AG08395 (cell line): ENCODE measurements around the gene CCDC12.

Source experiments
- DNase-seq: peaks from one replicate; pipeline ENCODE4 v3.0.0; 2012; ENCODE audit warnings: mixed read lengths, low spot score

Gene CCDC12

DNA sequence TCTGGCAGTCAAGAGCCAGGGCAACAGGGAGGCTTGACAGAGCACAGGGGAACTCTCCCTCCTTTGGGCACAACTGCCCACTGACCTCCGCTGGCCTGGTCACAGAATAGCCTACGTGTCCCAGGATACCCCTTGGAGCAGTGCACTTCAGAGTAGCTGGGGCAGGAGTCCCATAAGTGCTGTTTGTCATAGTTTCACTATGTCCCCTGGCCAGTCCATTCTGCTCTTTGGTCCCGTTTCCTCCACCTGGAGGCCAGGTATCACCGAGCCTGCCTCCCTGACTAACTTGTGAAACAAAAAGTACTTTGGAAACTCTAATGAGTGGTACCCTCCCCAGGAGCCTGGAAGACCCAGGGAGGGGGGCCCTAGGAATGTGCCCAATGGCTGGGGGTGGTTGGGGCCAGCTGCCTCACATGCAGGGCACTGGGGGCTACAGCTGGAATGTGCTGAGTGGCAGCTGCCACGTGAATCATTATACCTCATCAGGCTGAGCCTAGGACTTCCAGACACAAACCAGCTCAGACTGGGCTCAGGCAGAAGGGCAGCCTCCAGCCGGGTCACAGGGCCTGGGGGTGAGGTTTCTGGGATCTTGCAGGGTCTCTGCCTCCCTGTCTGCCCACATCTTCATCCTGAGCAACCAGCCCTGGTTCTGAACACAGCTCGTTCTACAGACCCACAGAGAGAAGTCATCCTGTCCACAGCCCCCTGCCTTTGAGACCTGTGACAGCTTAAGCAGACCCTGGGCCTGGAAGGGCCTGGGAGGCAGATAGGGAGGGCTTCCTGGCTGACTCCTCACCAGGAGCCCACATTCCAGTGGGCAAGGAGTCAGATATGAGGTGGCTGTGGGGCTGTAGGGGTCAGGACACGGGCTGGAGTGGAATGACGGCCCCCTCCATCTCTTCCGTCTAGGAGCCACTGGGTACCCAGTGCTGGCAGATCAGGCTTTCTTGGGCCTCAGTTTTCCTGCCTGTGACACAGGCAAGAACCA lies 99.9 kb downstream of the CCDC12 start:
- no peak for DNase-seq

DNA sequence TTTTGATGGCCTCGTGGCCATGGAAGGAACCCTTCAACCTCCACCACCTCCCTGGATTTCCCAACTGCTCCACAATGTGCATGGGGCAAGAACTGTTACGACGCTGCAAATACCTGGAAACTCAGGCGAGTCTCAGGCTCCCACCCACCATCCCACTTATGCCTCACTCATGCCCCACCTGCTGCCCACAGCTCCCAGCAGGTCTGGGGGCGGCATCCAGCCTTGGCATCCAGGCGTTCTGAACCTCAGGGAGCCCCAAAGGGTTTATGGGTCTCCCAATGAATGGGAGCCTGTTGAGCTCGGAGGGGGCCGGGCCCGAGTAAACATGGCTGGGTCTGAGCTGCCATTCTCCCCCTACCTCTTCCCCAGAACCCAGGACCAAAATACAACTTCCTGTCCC lies 101.0 kb downstream of the CCDC12 start:
- DNase-seq = no peak

- DNase-seq = no peak
Observed at GRCh38 chr3:46874430-46874829, 102.1 kb downstream of the CCDC12 start.

DNA sequence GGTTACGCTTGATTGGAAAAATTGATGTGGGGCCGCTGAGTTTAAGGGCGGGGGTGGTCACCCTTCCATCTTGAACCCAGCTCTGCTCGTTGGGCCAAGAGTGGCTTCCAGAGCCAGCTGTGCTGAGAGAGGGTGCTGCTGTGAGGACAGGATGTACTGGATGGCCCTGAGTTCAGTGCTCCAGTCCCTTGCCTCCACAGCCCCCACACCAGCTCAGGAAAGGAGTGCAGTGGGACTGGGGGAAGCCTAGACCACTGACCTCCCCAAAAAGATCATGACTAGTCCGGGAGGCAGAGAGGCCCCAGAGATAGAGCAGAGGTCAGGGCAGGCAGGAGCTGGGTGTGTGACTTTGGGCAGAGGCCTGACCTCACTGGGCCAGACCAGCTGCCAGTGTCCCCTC lies 103.0 kb downstream of the CCDC12 start:
- no peak for DNase-seq
